Stimulated activated CD8-positive, alpha-beta memory T cell treated with anti-CD3 and anti-CD28 coated beads, Interleukin-12 subunit alpha, Interleukin-12 subunit beta, amount 100 ng/mL, for 24 hours (primary cell): ENCODE measurements around the gene AFAP1.

Experiments used
- DNase-seq: peaks from one replicate; pipeline ENCODE4 v3.0.0-alpha.2; 2020; ENCODE audit errors: extremely low read depth

AFAP1 gene

GRCh38 chr4:7892212-7893019 is 47.2 kb downstream of the AFAP1 start:
- DNase-seq = no peak

DNA sequence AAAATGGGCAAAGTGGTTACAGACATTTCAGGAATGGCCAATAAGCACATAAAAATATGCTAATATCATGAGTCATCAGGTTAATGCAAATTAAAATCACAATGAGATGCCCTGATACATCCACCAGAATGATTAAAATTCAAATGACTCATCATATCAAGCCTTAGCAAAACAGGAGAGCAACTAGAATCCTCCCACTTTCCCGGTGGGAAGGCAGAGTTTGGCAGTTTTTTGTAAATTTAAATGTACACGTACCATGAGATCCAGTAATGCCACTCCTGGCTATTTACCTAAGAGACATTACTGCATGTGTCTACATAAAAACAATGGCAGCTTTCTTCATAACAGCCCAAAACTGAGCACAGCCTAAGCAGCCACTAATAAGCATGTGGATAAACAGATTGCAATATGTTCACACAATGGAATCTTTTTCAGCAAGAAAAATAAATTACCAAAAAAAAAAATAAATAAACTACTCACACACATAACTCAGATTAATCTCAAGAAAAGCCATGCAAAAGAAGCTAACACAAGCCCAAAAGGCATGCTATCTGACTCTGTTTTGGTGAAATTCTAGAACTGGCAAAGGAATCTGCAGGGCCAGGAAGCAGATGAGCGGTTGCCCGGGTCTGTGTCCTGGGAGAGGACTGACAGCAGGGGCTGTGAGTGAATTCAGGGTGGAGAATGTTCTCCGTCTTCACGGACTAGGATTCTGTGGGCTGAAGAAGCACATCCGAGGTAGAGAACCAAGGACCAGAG is 48.8 kb downstream of the AFAP1 start:
- no peak for DNase-seq

- DNase-seq = no peak
These were observed 52.2 kb downstream of the AFAP1 start for GRCh38 chr4:7887436-7887835.

DNA sequence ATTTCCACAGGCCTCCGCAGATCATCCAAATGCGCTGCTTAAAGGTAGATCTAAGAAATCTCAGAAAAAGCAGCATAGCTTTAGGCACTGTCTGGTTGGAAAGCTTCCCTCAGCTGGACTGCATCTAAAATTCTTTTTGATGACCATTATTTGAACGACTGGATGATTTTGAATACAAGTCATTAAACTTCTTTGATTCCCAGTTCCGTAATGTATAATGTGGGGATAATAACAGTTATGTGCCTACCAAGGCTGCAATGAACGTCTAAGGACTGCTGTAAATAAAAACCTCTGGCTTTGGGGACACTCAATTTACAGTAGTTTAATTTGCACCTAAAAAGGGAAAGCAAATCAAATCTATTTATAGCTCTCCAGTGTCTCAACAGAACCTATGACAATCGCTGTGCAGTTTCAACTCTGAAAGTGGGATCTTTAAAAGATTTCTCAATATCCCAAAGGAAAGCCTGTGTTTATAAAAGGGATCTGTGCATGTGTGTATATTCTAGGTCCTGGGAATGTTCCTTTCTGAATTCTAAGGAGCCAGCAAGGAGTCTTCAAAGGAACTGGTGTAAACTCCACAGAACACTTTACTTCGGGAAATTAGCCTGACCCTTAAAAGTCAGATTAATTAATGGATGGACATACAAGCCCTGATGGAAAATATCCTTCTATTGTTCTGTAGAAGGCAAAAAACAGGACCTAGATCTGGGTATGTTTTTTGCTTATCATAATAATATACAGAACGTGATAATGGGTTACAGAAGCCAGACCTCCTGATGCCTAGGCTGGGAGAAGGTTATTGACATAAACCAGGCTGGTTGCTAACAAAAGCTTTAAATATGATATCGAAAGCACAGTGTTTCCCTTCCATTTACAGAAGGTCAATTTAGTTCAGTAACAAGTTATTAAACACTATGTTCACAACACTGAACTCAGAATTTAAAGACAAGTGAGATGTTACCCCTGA is 53.4 kb downstream of the AFAP1 start:
- DNase-seq = no peak

DNA sequence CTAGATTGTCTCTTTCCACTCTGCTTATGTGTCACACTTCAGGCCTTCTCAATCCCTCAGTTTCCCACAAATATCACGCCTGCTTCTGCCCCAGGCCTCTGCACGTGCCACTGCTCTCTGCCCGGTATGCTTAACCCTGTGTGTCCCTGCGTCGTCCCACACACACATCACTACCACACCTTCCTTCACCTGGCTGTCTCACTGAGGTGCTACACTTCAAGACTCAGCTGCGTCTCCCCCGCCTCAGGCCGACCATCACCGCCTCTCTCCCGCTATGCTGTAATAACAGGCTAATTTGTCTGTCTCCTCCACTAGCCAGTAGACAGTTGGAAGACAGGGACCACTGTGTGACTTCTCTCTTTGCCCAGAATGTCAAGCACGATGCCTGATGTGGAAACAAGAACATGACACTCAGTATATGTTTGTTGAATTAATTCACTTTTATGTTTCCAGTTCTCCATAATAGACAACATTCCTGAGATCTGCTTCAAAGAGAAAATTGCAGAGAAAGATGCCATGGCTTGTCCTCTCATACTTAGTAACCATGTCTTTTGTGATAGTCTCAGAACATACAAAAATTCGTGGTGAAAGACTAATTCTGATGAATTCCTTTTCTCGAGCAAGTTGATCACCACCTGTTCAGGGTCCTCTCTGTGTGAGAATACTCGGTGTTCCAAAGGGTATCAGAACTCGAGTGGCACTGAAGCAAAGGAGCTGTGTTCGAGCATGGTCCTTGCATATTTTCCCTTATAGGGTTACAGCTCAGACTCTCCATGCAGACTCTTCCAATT is 54.2 kb downstream of the AFAP1 start:
- no peak for DNase-seq

GRCh38 chr4:7880683-7881082 is 59.0 kb downstream of the AFAP1 start:
- no peak for DNase-seq

DNA sequence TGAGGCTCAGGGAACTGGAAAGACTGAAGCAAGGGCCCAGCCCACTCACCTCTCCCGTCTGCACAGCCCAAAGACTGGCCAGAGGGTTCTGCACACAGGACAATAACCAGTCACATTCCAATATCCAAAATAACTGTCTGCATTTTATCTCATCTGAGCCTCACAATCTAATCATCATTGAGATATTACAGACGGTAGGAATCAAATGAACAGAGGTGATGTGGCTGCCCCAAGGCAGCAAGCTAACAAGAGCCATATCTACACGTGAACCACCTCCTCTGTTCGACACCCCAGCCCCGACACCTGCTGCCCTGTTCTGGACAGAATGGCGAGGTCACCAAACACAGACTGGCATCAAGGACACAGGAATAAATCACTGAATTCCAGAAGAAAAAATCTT is 60.5 kb downstream of the AFAP1 start:
- no peak for DNase-seq

DNA sequence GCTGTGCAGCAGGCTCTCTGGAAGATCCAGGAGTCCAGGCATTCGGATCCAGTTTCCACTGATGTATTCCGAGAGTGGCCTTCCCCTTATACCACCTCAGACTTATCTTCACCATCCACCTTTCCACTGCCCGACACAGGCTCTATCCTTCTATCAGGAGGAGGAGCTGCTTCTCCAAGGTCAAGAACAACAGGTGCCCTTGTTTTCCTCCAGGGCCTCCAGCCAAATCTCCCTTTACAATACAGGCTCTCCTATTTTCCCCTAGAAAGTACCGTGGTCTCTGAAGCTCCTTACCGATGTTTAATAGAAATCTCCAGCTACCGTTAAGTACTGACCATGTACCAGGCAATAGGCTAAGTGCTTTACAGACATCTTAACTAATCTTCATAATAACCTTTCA is 61.3 kb downstream of the AFAP1 start:
- DNase-seq = no peak

GRCh38 chr4:7877176-7877575 is 62.5 kb downstream of the AFAP1 start:
- DNase-seq = no peak

GRCh38 chr4:7876201-7876875 is 63.3 kb downstream of the AFAP1 start:
- no peak for DNase-seq

DNA sequence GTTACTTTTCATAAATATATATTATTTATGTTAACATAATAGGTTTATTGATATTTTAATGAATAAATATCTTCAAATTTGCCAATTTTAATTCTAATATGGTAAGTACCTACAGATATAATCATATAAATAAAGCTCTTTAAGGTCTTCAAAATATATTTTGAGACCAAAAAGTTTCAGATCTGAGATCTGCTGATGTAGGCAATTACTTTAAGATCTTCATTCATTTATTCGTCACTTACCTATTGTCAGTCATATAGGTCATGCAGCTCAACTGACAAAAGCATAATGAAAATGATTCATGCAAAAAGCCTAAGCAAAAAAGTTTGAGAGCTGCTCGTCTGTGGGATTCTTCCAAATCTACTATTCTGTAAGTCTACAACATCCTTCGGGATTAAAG is 64.8 kb downstream of the AFAP1 start:
- DNase-seq = no peak

- no peak for DNase-seq
These were observed 65.8 kb downstream of the AFAP1 start for GRCh38 chr4:7873881-7874280.

GRCh38 chr4:7872264-7872771 is 67.3 kb downstream of the AFAP1 start:
- no peak for DNase-seq

DNA sequence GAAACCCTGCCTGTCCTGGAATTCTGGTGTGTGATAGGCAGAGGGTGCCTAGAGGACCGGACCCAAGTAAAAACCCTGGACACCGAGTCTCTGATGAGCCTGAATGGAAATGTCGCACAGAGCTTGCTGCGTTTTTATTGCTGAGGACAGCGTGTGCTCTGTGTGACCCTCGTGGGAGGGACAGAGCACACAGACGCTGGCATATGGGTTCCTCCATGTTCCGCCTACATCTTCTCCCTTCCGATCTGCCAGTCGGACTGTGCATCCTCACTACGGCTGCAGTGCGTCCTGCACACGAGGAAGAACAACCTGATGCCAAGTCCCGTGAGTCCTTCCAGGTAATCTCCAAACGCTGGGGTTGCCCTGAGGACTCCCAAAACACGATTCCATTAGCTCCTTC is 68.3 kb downstream of the AFAP1 start:
- DNase-seq = no peak

GRCh38 chr4:7868892-7869471 is 70.7 kb downstream of the AFAP1 start:
- DNase-seq = no peak

DNA sequence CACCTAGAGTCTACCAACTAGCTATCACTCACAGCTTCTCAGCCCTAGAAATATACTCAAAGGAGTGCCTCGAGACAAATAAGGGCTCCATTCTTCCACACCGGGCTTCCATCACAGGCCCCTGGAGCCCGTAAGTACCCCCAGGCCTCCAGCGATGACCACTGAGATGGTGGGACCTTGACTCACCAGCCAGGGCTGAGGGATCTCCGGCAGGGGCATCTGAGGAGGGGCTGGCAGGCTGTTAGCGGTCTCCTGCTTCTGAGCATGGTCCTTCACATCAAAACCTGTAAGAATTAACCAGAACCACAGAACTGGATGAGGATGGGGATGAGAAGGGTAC is 71.3 kb downstream of the AFAP1 start:
- no peak for DNase-seq

DNA sequence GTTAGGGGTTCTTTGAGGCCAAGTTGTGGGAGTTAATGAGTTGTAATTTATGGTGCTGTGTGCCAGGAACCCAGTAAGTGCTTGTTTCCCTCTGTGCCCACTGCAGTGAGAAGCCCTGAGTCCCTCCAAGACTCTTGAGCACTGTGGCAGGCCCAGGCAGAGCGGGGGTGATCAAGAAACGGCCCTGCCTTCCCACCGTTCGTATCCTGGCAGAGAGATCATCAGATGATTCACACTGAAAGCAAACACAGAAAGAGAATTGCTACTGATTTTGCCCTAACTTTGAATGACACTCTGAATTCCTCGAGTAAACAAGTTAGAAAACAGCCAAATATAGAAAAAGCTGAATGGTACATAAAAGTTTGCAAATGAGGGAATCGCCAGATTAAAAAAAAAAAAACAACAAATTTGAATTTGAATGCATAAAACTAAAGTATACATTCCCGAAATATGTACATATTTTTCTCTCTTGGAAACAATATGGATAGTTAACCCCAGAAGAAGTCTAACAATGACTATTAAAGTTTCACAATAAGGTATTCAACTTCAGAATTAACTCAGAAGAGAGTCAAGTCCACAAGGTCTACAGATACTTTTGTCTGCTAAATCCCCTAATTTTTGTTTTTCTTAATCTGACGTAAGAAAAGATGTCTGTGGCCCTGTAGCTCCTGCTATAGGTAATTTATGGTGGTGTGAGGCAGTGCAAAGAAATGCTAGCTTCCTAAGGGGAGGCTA is 71.8 kb downstream of the AFAP1 start:
- no peak for DNase-seq

GRCh38 chr4:7867191-7867590 is 72.5 kb downstream of the AFAP1 start:
- DNase-seq = no peak

- no peak for DNase-seq
These were observed 74.1 kb downstream of the AFAP1 start for GRCh38 chr4:7865533-7865932.

GRCh38 chr4:7864685-7865084 is 75.0 kb downstream of the AFAP1 start:
- DNase-seq = no peak
